Right lobe of liver (tissue), 6 donors: ENCODE results near the gene ZNF628. TPM values are rescaled to one million over a fixed set of nuclear protein-coding genes. Genes with fewer than 3 reads are reported as not detected.

ENCODE experiments used
- ATAC-seq, 4 donors: fragments of 200-7000 bp; cut with Tn5 transposase; one replicate each; pipeline ENCODE4 v1.9.1; 2020; ENCODE audit warnings: mild to moderate bottlenecking in 4 of 4, moderate library complexity in 4 of 4
- DNase-seq, 3 donors: peaks; one replicate each; pipeline ENCODE4 v3.0.0-alpha.2; 2020
- H3K27ac ChIP-seq, 3 donors: fragments of 200-600 bp; one replicate each; pipeline ENCODE4 v1.8.0; 2022
- H3K27me3 ChIP-seq, 2 donors: fragments of 200-600 bp; one replicate each; pipeline ENCODE4 v1.8.0; 2022
- H3K36me3 ChIP-seq, 4 donors: fragments of 200-600 bp; sonication (generic) in 1 of 4; one replicate each; pipeline versions ENCODE4 v1.5.1 to v1.8.0; 2017 to 2022; ENCODE audit warnings: control low read depth in 1 of 4
- H3K4me1 ChIP-seq, 4 donors: fragments of 200-600 bp; sonication (generic) in 1 of 4; one replicate each; pipeline versions ENCODE4 v1.5.1 to v1.8.0; 2017 to 2022; ENCODE audit warnings: control low read depth in 1 of 4
- H3K4me3 ChIP-seq, 3 donors: fragments of 200-600 bp; one replicate each; pipeline ENCODE4 v1.8.0; 2022
- H3K9me3 ChIP-seq, 4 donors: fragments of 200-600 bp; sonication (generic) in 1 of 4; one replicate each; pipeline versions ENCODE4 v1.5.1 to v1.8.0; 2017 to 2022; ENCODE audit warnings: control low read depth in 1 of 4
- CTCF ChIP-seq, 4 donors: fragments of 200-600 bp in 3 of 4; fragments of 450-650 bp in 1 of 4; IDR thresholded peaks; one replicate each; pipeline versions ENCODE4 v1.5.1 to v1.8.0; 2016 to 2022; ENCODE audit warnings: antibody characterized with exemption in 4 of 4, mild to moderate bottlenecking in 2 of 4
- POLR2A ChIP-seq: fragments of 450-650 bp; IDR thresholded peaks from one replicate; pipeline ENCODE4 v1.6.1; 2017; ENCODE audit warnings: antibody characterized with exemption, mild to moderate bottlenecking
- WGBS: methylation state at CpG from one replicate; pipeline ENCODE4 v1.1.6; 2018; ENCODE audit warnings: low coverage, low lambda C conversion rate; ENCODE audit not compliant: insufficient coverage; ENCODE audit errors: missing lambda C conversion rate; 5-methylcytosine and 5-hydroxymethylcytosine counted together
- intact Hi-C, 2 donors: fragments of 100-400 bp; cut with DNase I; formaldehyde crosslinking; loops; one replicate each; pipeline versions ENCODE4 v1.11.2 to v1.14.1; 2022
- total RNA-seq, 6 experiments: library from RNA; depleted of rRNA in 2 of 6; stranded (reverse); fragments of >200 nt in 2 of 6; fragmentation: NEBNext Ultra II Directional in 3 of 6; extraction: Animal tissue kit (Norgen Biotek cat#: 25700) in 3 of 6; gene quantifications; one replicate each; pipeline versions ENCODE4 v1.1.0 to v1.2.4, GENCODE V29; 2016 to 2023
- donor health status: DM: no; HTN: yes; CAD: no.
- donor health status: DM: no; HTN: no; CAD: no.
- donor health status: DM: no; HTN: no; CAD: no.
- donor health status: DM: no; HTN: yes; CAD: no.
- donor health status: DM: no; HTN: yes; CAD: no.

Gene ZNF628
- total RNA-seq, 6 experiments from 2014 or later = 3.4 to 9.2 (median 4.4) TPM

DNA sequence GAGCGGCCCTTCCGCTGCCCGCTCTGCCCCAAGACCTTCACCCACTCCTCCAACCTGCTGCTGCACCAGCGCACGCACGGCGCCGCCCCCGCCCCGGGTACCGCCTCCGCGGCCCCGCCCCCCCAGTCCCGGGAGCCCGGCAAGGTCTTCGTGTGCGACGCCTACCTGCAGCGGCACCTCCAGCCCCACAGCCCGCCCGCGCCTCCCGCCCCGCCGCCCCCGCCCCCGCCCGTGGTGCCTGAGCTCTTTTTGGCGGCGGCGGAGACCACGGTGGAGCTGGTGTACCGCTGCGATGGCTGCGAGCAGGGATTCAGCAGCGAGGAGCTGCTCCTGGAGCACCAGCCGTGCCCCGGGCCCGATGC lies 5.4 kb downstream of the ZNF628 start:
- H3K36me3 ChIP-seq = peaks cover 0 to 6% (median 1%) of the 10 kb centered on the region in 4 donors
- no CpG with 5 or more reads among the region's 40 CpGs for WGBS
- TF ChIP-seq CTCF (IDR thresholded peaks at IDR 0.05) = no peak
- TF ChIP-seq POLR2A = no peak
- intact Hi-C loops = no loop called here
- peaks cover 0 to 14% (median 4%) of the 10 kb centered on the region in 4 donors for H3K4me1 ChIP-seq
- H3K27ac ChIP-seq = no peak overlapping the region
- ATAC-seq = no peak
- H3K27me3 ChIP-seq = no peaks in the 10 kb centered on the region
- no peaks in the 10 kb centered on the region for H3K9me3 ChIP-seq
- no peak overlapping the region for H3K4me3 ChIP-seq
- DNase-seq = no peak

DNA sequence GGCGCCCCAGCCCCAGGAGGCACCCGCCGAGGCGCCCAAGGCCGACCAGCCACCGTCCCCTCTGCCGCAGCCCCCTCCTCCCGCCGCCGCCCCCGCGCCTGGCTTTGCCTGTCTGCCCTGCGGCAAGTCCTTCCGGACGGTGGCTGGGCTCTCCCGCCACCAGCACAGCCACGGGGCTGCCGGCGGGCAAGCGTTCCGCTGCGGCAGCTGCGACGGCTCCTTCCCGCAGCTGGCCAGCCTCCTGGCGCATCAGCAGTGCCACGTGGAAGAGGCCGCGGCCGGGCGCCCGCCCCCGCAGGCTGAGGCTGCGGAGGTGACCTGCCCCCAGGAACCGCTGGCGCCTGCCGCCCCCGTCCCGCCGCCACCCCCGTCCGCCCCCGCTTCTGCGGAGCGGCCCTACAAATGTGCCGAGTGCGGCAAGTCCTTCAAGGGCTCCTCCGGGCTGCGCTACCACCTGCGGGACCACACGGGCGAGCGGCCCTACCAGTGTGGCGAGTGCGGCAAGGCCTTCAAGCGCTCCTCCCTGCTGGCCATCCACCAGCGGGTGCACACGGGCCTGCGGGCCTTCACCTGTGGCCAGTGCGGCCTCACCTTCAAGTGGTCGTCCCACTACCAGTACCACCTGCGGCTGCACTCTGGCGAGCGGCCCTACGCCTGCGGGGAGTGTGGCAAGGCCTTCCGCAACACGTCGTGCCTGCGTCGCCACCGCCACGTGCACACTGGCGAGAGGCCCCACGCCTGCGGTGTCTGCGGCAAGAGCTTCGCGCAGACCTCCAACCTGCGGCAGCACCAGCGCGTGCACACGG lies 5.9 kb downstream of the ZNF628 start:
- TF ChIP-seq POLR2A (no peak), CTCF (IDR thresholded peaks at IDR 0.05) (no peak)
- H3K36me3 ChIP-seq = peaks cover 0 to 6% (median 1%) of the 10 kb centered on the region in 4 donors
- peaks cover 0 to 12% (median 3%) of the 10 kb centered on the region in 4 donors for H3K4me1 ChIP-seq
- intact Hi-C loops = no loop called here
- no peak for ATAC-seq
- H3K9me3 ChIP-seq = no peaks in the 10 kb centered on the region
- no peak overlapping the region for H3K4me3 ChIP-seq
- H3K27ac ChIP-seq = no peak overlapping the region
- no CpG with 5 or more reads among the region's 83 CpGs for WGBS
- H3K27me3 ChIP-seq = no peaks in the 10 kb centered on the region
- no peak for DNase-seq

DNA sequence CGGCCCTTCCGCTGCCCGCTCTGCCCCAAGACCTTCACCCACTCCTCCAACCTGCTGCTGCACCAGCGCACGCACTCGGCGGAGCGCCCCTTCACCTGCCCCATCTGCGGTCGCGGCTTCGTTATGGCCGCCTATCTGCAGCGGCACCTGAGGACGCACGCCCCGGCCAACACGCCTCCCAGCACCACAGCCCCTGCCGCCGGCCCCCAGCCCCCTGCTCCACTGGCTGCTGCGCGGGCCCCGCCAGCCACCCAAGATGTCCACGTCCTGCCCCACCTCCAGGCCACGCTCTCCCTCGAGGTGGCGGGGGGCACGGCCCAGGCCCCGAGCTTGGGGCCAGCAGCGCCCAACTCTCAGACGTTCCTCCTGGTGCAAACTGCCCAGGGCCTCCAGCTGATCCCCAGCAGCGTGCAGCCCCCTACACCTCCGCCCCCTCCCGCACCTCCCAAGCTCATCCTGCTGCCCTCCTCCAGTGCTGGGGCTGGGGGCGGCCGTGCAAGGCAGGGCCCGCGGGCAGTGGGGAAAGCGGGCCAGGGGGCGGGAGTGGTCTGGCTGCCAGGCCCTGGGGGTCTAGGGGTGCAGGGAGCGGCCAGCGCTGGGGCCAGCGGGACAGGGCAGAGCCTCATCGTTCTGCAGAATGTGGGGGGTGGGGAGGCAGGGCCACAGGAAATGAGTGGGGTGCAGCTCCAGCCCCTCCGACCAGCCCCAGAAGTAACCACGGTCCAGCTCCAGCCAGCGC lies 6.7 kb downstream of the ZNF628 start:
- DNase-seq (no peak), ATAC-seq (no peak)
- Histone ChIP-seq H3K27me3 (no peaks in the 10 kb centered on the region), H3K36me3 (peaks cover 0 to 6% (median 1%) of the 10 kb centered on the region in 4 donors), H3K4me3 (no peak overlapping the region), H3K27ac (no peak overlapping the region), H3K4me1 (peaks cover 0 to 6% (median 0%) of the 10 kb centered on the region in 4 donors), H3K9me3 (no peaks in the 10 kb centered on the region)
- intact Hi-C loops = no loop called here
- 92% methylated on average over 9 of the region's 47 CpGs for WGBS
- no peak for TF ChIP-seq POLR2A
- TF ChIP-seq CTCF (IDR thresholded peaks at IDR 0.05) = no peak

DNA sequence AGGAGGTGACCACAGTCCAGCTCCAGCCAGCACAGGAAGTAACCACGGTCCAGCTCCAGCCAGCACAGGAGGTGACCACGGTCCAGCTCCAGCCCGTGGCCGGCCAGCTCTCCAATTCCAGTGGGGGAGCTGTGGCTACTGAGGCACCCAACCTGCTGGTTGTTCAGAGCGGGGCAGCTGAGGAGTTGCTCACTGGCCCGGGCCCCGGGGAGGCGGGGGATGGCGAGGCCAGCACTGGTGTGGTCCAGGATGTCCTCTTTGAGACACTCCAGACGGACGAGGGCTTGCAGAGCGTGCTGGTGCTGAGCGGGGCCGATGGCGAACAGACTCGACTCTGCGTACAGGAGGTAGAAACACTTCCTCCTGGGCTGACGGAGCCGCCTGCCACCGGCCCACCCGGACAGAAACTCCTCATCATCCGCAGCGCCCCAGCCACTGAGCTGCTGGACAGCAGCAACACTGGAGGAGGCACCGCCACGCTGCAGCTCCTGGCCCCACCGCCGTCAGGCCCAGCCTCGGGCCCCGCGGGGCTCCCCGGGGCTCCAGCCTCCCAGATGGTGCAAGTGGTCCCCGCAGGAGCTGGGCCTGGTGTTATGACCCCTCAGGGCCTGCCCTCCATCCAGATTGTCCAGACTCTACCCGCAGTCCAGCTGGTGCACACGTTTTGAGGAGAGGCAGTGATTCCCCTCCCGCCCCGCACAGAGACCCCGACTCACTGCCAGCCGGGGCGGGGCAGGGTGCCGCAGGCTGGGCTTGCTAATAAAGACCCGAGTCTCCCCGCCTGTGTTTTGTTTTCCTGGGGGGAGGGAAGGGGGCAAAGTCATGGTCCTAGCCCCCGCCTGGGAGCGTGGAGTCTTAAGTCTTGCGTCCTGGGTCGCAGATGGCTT lies 7.5 kb downstream of the ZNF628 start:
- Histone ChIP-seq H3K27ac (no peak overlapping the region), H3K4me3 (no peak overlapping the region), H3K36me3 (peaks cover 0 to 6% (median 1%) of the 10 kb centered on the region in 4 donors), H3K27me3 (no peaks in the 10 kb centered on the region), H3K9me3 (no peaks in the 10 kb centered on the region), H3K4me1 (peaks cover 0 to 6% (median 0%) of the 10 kb centered on the region in 4 donors)
- DNase-seq = no peak
- ATAC-seq = no peak
- no CpG with 5 or more reads among the region's 46 CpGs for WGBS
- no peak for TF ChIP-seq CTCF (IDR thresholded peaks at IDR 0.05)
- no peak for TF ChIP-seq POLR2A
- intact Hi-C loops = no loop called here
